SK-N-SH (cell line): ENCODE measurements around the gene TGDS. TPM values are rescaled to one million over a fixed set of nuclear protein-coding genes. Genes with fewer than 3 reads are reported as not detected.

Source experiments
- CTCF ChIA-PET: fragments of 300-600, 350-600 bp; formaldehyde crosslinking; extraction: SDS; loops from one replicate; lab custom pipeline; 2021; lab: Yijun Ruan, JAX
- POLR2A ChIA-PET: fragments of 350-600 bp; sonication (Branson Sonifier 250); formaldehyde crosslinking; extraction: SDS; loops from one replicate; lab custom pipeline; 2020; ENCODE audit warnings: antibody characterized with exemption, inconsistent platforms; lab: Yijun Ruan, JAX
- DNase-seq: peaks from one replicate; pipeline ENCODE4 v3.0.0; 2012
- H2AFZ ChIP-seq: fragments of 200-600 bp; sonication (generic); 2 replicates; pipeline ENCODE4 v1.8.1; 2016; ENCODE audit warnings: antibody characterized with exemption, mild to moderate bottlenecking, low read depth
- H3F3A ChIP-seq: fragments of 200-600 bp; sonication (generic); replicated peaks from 2 replicates; pipeline ENCODE3; 2016; ENCODE audit warnings: antibody characterized with exemption, mild to moderate bottlenecking; ENCODE audit not compliant: insufficient read depth
- H3K27ac ChIP-seq, 2 experiments: fragments of 200-500 bp in 1 of 2; fragments of 200-600 bp in 1 of 2; sonication (Bioruptor generic) in 1 of 2; sonication (generic), shearing (Covaris generic) in 1 of 2; 2 replicates each; pipeline versions ENCODE4 v1.5.1 to v1.6.1; 2014 to 2016; ENCODE audit warnings: low read depth in 2 of 2, inconsistent platforms in 1 of 2, low read length in 1 of 2, mild to moderate bottlenecking in 1 of 2, mixed read lengths in 1 of 2
- H3K27me3 ChIP-seq: fragments of 200-600 bp; sonication (generic), shearing (Covaris generic); 2 replicates; pipeline ENCODE4 v1.6.1; 2016; ENCODE audit warnings: mixed run types; ENCODE audit not compliant: insufficient read depth
- H3K36me3 ChIP-seq, 2 experiments: fragments of 200-500 bp in 1 of 2; fragments of 200-600 bp in 1 of 2; sonication (Bioruptor generic) in 1 of 2; sonication (generic) in 1 of 2; replicated peaks in 1 of 2; 2 replicates each; pipeline versions ENCODE3 to v1.5.1; 2014 to 2016; ENCODE audit warnings: low read length in 1 of 2, mild to moderate bottlenecking in 1 of 2; ENCODE audit not compliant: insufficient read depth in 2 of 2, control insufficient read depth in 1 of 2
- H3K4me1 ChIP-seq, 2 experiments: fragments of 200-500 bp in 1 of 2; fragments of 200-600 bp in 1 of 2; sonication (Bioruptor generic) in 1 of 2; sonication (generic), shearing (Covaris generic) in 1 of 2; 2 replicates each; pipeline versions ENCODE4 v1.5.1 to v1.6.1; 2014 to 2016; ENCODE audit warnings: low read depth in 1 of 2, low read length in 1 of 2, mixed run types in 1 of 2; ENCODE audit not compliant: insufficient read depth in 2 of 2, control insufficient read depth in 1 of 2
- H3K4me2 ChIP-seq: fragments of 200-600 bp; sonication (generic), shearing (Covaris generic); 2 replicates; pipeline ENCODE4 v1.6.1; 2017; ENCODE audit warnings: mixed run types
- H3K4me3 ChIP-seq, 2 experiments: fragments of 200-500 bp in 1 of 2; fragments of 200-600 bp in 1 of 2; sonication (Bioruptor generic) in 1 of 2; sonication (generic), shearing (Covaris generic) in 1 of 2; 2 replicates each; pipeline versions ENCODE4 v1.5.1 to v1.8.1; 2014 to 2016; ENCODE audit warnings: low read depth in 2 of 2, inconsistent platforms in 1 of 2, low read length in 1 of 2, mild to moderate bottlenecking in 1 of 2, mixed read lengths in 1 of 2, moderate library complexity in 1 of 2
- H3K79me2 ChIP-seq: fragments of 200-600 bp; sonication (generic); 2 replicates; pipeline ENCODE4 v1.8.1; 2017; ENCODE audit warnings: mild to moderate bottlenecking; ENCODE audit not compliant: insufficient read depth
- H3K9ac ChIP-seq: fragments of 200-600 bp; sonication (generic); 2 replicates; pipeline ENCODE4 v1.6.1; 2017; ENCODE audit warnings: mixed run types
- H3K9me2 ChIP-seq: fragments of 200-600 bp; sonication (generic); 2 replicates; pipeline ENCODE4 v1.6.1; 2017; ENCODE audit warnings: mixed run types
- H3K9me3 ChIP-seq: fragments of 200-600 bp; sonication (generic); 2 replicates; pipeline ENCODE4 v1.6.1; 2017; ENCODE audit warnings: mixed run types, mild to moderate bottlenecking, moderate library complexity
- H4K20me1 ChIP-seq: fragments of 200-600 bp; sonication (generic); 2 replicates; pipeline ENCODE4 v1.6.1; 2017; ENCODE audit warnings: mild to moderate bottlenecking, mixed run types; ENCODE audit not compliant: insufficient read depth
- CHD2 ChIP-seq: fragments of 150-350 bp; IDR thresholded peaks from 2 replicates; pipeline ENCODE4 v1.6.1; 2018; ENCODE audit warnings: low read length; ENCODE audit not compliant: partially characterized antibody
- ELF1 ChIP-seq: IDR thresholded peaks from 2 replicates; pipeline ENCODE4 v1.4.0; 2012
- FOXM1 ChIP-seq: IDR thresholded peaks from 2 replicates; pipeline ENCODE4 v1.4.0; 2012; ENCODE audit warnings: low read depth, mild to moderate bottlenecking
- GABPA ChIP-seq: IDR thresholded peaks from 2 replicates; pipeline ENCODE4 v1.4.0; 2012; ENCODE audit warnings: low read depth, mild to moderate bottlenecking
- GATA2 ChIP-seq: sonication (generic); formaldehyde crosslinking; IDR thresholded peaks from 2 replicates; pipeline ENCODE4 v1.5.0; 2020; ENCODE audit warnings: mild to moderate bottlenecking, missing genetic modification reagents
- JUND ChIP-seq: IDR thresholded peaks from 2 replicates; pipeline ENCODE4 v1.4.0; 2012
- MAX ChIP-seq: IDR thresholded peaks from 2 replicates; pipeline ENCODE4 v1.4.0; 2012; ENCODE audit warnings: low read depth
- MEF2A ChIP-seq: IDR thresholded peaks from 2 replicates; pipeline ENCODE4 v1.4.0; 2012; ENCODE audit warnings: low read depth, borderline replicate concordance
- MXI1 ChIP-seq: IDR thresholded peaks from 2 replicates; pipeline ENCODE4 v1.6.1; 2012; ENCODE audit warnings: mild to moderate bottlenecking, low read depth, low read length, improper control_type of control experiment
- NFIC ChIP-seq: IDR thresholded peaks from 2 replicates; pipeline ENCODE4 v1.4.0; 2012; ENCODE audit warnings: borderline replicate concordance
- NRF1 ChIP-seq: IDR thresholded peaks from 2 replicates; pipeline ENCODE4 v1.6.1; 2012; ENCODE audit warnings: low read depth, mild to moderate bottlenecking, low read length
- RAD21 ChIP-seq: IDR thresholded peaks from 2 replicates; pipeline ENCODE4 v1.6.1; 2012; ENCODE audit warnings: mild to moderate bottlenecking, low read length
- REST ChIP-seq: IDR thresholded peaks from 2 replicates; pipeline ENCODE4 v1.6.1; 2012; ENCODE audit warnings: mild to moderate bottlenecking, low read depth, low read length, moderate library complexity
- RFX5 ChIP-seq: IDR thresholded peaks from 2 replicates; pipeline ENCODE4 v1.6.1; 2012; ENCODE audit warnings: mild to moderate bottlenecking, improper control_type of control experiment, low read length
- RXRA ChIP-seq: IDR thresholded peaks from 2 replicates; pipeline ENCODE4 v1.4.0; 2012; ENCODE audit warnings: low read depth, mild to moderate bottlenecking, borderline replicate concordance
- SMC3 ChIP-seq: IDR thresholded peaks from 2 replicates; pipeline ENCODE4 v1.6.1; 2012; ENCODE audit warnings: low read depth, low read length, improper control_type of control experiment
- TAF1 ChIP-seq: IDR thresholded peaks from 2 replicates; pipeline ENCODE4 v1.6.1; 2012; ENCODE audit warnings: low read depth, mild to moderate bottlenecking, low read length, moderate library complexity, borderline replicate concordance
- TCF12 ChIP-seq: IDR thresholded peaks from 2 replicates; pipeline ENCODE4 v1.4.0; 2012
- TEAD4 ChIP-seq: IDR thresholded peaks from 2 replicates; pipeline ENCODE4 v1.4.0; 2012; ENCODE audit warnings: mild to moderate bottlenecking, borderline replicate concordance; ENCODE audit not compliant: insufficient read depth
- YY1 ChIP-seq: IDR thresholded peaks from 2 replicates; pipeline ENCODE4 v1.4.0; 2012; ENCODE audit warnings: low read depth, mild to moderate bottlenecking
- WGBS: methylation state at CpG from one replicate; pipeline ENCODE4 v1.1.6; 2017; ENCODE audit warnings: low lambda C conversion rate; 5-methylcytosine and 5-hydroxymethylcytosine counted together
- polyA plus RNA-seq, 3 experiments: library from polyadenylated mRNA; depleted of rRNA; stranded (reverse); fragments of >200 nt; gene quantifications; 2 replicates each; pipeline ENCODE4 v1.2.3, GENCODE V29; 2012

The TGDS gene
- polyA plus RNA-seq, 1 of the 3 experiments (the other 2 are of a cell fraction) = 8.2 TPM

GRCh38 chr13:94588541-94588940 lies 7.4 kb downstream of the TGDS start:
- H3F3A ChIP-seq = no peaks in the 10 kb centered on the region
- H3K27ac ChIP-seq = no peak overlapping the region
- H3K4me2 ChIP-seq = no peak overlapping the region
- no peaks in the 10 kb centered on the region for H3K9me2 ChIP-seq
- no peaks in the 10 kb centered on the region for H3K27me3 ChIP-seq
- no peaks in the 10 kb centered on the region; a peak in 1 of 4 replicates for H3K4me1 ChIP-seq
- H3K36me3 ChIP-seq = peaks cover 40 to 46% of the 10 kb centered on the region in 2 experiments
- H2AFZ ChIP-seq = no peak overlapping the region
- peaks cover 27% of the 10 kb centered on the region; the same call in 1 of the 2 replicates for H3K79me2 ChIP-seq
- H4K20me1 ChIP-seq = no peaks in the 10 kb centered on the region
- no peaks in the 10 kb centered on the region for H3K9me3 ChIP-seq
- ChIA-PET POLR2A (no interaction called here), CTCF (interaction anchor here (0.9 kb wide), 1 partner anchor 31 kb away, joined by 3 read pairs; no protein-coding TSS in a partner anchor)
- H3K9ac ChIP-seq = no peak overlapping the region
- 99% methylated on average over 4 of the region's 4 CpGs for WGBS
- no peak overlapping the region for H3K4me3 ChIP-seq
- DNase-seq = no peak
- TF ChIP-seq FOXM1 = no peak
- no peak for TF ChIP-seq TCF12
- TF ChIP-seq YY1 = no peak
- TF ChIP-seq TEAD4 = no peak
- no peak for TF ChIP-seq RFX5
- no peak for TF ChIP-seq NFIC
- TF ChIP-seq SMC3 = no peak
- no peak for TF ChIP-seq TAF1
- TF ChIP-seq MXI1 = no peak
- no peak for TF ChIP-seq REST
- TF ChIP-seq MAX = no peak
- TF ChIP-seq JUND = no peak

GRCh38 chr13:94586371-94586770 lies 9.6 kb downstream of the TGDS start:
- no peak for DNase-seq
- Histone ChIP-seq H3K9me2 (no peaks in the 10 kb centered on the region), H3K9me3 (no peaks in the 10 kb centered on the region), H3K27me3 (no peaks in the 10 kb centered on the region), H3K36me3 (peaks cover 47 to 54% of the 10 kb centered on the region in 2 experiments), H2AFZ (no peak overlapping the region), H3K4me3 (no peak overlapping the region), H3K4me2 (no peak overlapping the region), H3K79me2 (peaks cover 14% of the 10 kb centered on the region; the same call in 1 of the 2 replicates), H3K4me1 (no peaks in the 10 kb centered on the region), H4K20me1 (no peaks in the 10 kb centered on the region), H3K9ac (no peak overlapping the region), H3K27ac (no peak overlapping the region), H3F3A (peaks cover 4% of the 10 kb centered on the region)
- ChIA-PET POLR2A (no interaction called here), CTCF (interaction anchor here (2.1 kb wide), 1 partner anchor 150 kb away, joined by 8 read pairs; no protein-coding TSS in a partner anchor)
- WGBS = 95% methylated on average over 7 of the region's 7 CpGs
- TF ChIP-seq RXRA = no peak
- TF ChIP-seq CHD2 = no peak
- no peak for TF ChIP-seq RAD21
- TF ChIP-seq SMC3 = no peak
- TF ChIP-seq RFX5 = no peak
- no peak for TF ChIP-seq YY1
- no peak for TF ChIP-seq FOXM1
- no peak for TF ChIP-seq GABPA
- no peak for TF ChIP-seq GATA2 (CRISPR knock-in tag)
- TF ChIP-seq ELF1 = no peak
- no peak for TF ChIP-seq TCF12
- no peak for TF ChIP-seq MEF2A
- TF ChIP-seq NRF1 = no peak
- no peak for TF ChIP-seq MAX
- no peak for TF ChIP-seq REST
- TF ChIP-seq JUND = no peak
- no peak for TF ChIP-seq MXI1
